Gastroesophageal sphincter (tissue), 3 donors: ENCODE results near the gene GRM4.

Experiments used
- CTCF ChIP-seq, 4 experiments: fragments of 200-600 bp in 2 of 4; fragments of 450-650 bp in 2 of 4; sonication (generic) in 1 of 4; IDR thresholded peaks; one replicate each; pipeline ENCODE4 v1.5.1; 2017 to 2019; ENCODE audit warnings: antibody characterized with exemption in 4 of 4, mild to moderate bottlenecking in 2 of 4, moderate library complexity in 2 of 4
- EP300 ChIP-seq: sonication (generic); formaldehyde crosslinking; IDR thresholded peaks from one replicate; pipeline ENCODE4 v1.6.1; 2017; ENCODE audit warnings: antibody characterized with exemption, mild to moderate bottlenecking
- POLR2A ChIP-seq, 2 donors: fragments of 450-650 bp; IDR thresholded peaks; one replicate each; pipeline ENCODE4 v1.6.1; 2017; ENCODE audit warnings: antibody characterized with exemption in 2 of 2, mild to moderate bottlenecking in 2 of 2, moderate library complexity in 1 of 2

- TF ChIP-seq CTCF (IDR thresholded peaks at IDR 0.05): no peak
- no peak for TF ChIP-seq POLR2A (IDR thresholded peaks at IDR 0.05)
- TF ChIP-seq EP300: no peak
These were observed 52.7 kb downstream of the GRM4 start for GRCh38 chr6:34093206-34093605.
